HCT116 (cell line): Measurements from ENCODE around the gene ARRDC4. TPM values are rescaled to one million over a fixed set of nuclear protein-coding genes. Genes with fewer than 3 reads are reported as not detected.

ENCODE experiments used
- ATAC-seq: fragments of 200-7000 bp; cut with Tn5 transposase; 2 replicates; pipeline ENCODE4 v1.9.1; 2020; ENCODE audit warnings: mild to moderate bottlenecking, moderate library complexity
- BruUV-seq: library from RNA; stranded (reverse); fragments of 400-500 nt; replicated peaks from 2 replicates; lab custom pipeline; 2021; lab: Mats Ljungman, UMichigan
- CTCF ChIA-PET: fragments of 300-600 bp; sonication (Branson Sonifier 250); formaldehyde crosslinking; loops from one replicate; lab custom pipeline; 2021; ENCODE audit warnings: antibody characterized with exemption; lab: Charles Lee
- POLR2A ChIA-PET: fragments of 300-600, 350-600 bp; sonication (Branson Sonifier 250); formaldehyde crosslinking; loops from one replicate; lab custom pipeline; 2021; ENCODE audit warnings: antibody characterized with exemption; lab: Charles Lee
- RAD21 ChIA-PET, 2 experiments: fragments of 300-600 bp; sonication (Branson Sonifier 250); formaldehyde crosslinking; loops; one replicate each; lab custom pipeline; 2023; ENCODE audit warnings: low total read pairs in 2 of 2; ENCODE audit not compliant: uncharacterized antibody in 2 of 2, unreplicated experiment in 2 of 2, low non-redundant PET in 1 of 2; lab: Charles Lee
- DNase-seq: peaks from one replicate; pipeline ENCODE4 v3.0.0-alpha.2; 2010; ENCODE audit warnings: low read depth, low spot score
- H2AFZ ChIP-seq: fragments of 200-600 bp; shearing (Covaris generic), sonication (generic); 2 replicates; pipeline ENCODE4 v1.6.1; 2017; ENCODE audit warnings: low read depth, mixed run types, mixed read lengths, antibody characterized with exemption, low read length; ENCODE audit not compliant: poor library complexity, severe bottlenecking
- H3K27ac ChIP-seq: 2 replicates; pipeline ENCODE4 v1.5.1; 2012; ENCODE audit warnings: low read depth, low read length
- H3K27me3 ChIP-seq: fragments of 200-600 bp; sonication (generic); 2 replicates; pipeline ENCODE4 v1.6.1; 2016; ENCODE audit warnings: mixed run types, low read length, mixed read lengths; ENCODE audit not compliant: insufficient read depth
- H3K36me3 ChIP-seq, 2 experiments: fragments of 200-500 bp in 1 of 2; fragments of 200-600 bp in 1 of 2; sonication (Bioruptor generic) in 1 of 2; sonication (generic) in 1 of 2; 2 replicates each; pipeline versions ENCODE4 v1.5.1 to v1.6.1; 2014 to 2016; ENCODE audit warnings: low read length in 2 of 2, inconsistent platforms in 1 of 2, mixed read lengths in 1 of 2, mixed run types in 1 of 2; ENCODE audit not compliant: insufficient read depth in 2 of 2, control insufficient read depth in 1 of 2
- H3K4me1 ChIP-seq, 2 experiments: fragments of 200-600 bp in 1 of 2; sonication (generic) in 1 of 2; 2 replicates each; pipeline versions ENCODE4 v1.5.1 to v1.6.1; 2012 to 2017; ENCODE audit warnings: low read length in 2 of 2, inconsistent platforms in 1 of 2, mild to moderate bottlenecking in 1 of 2, mixed read lengths in 1 of 2, mixed run types in 1 of 2, moderate library complexity in 1 of 2; ENCODE audit not compliant: insufficient read depth in 2 of 2, control insufficient read depth in 1 of 2
- H3K4me2 ChIP-seq: fragments of 200-600 bp; sonication (generic); 2 replicates; pipeline ENCODE4 v1.6.1; 2017; ENCODE audit warnings: mixed run types, low read length, mixed read lengths
- H3K4me3 ChIP-seq, 2 experiments: fragments of 200-600 bp in 1 of 2; sonication (generic) in 1 of 2; replicated peaks in 1 of 2; 2 replicates each; pipeline ENCODE4 v1.5.1; 2011 to 2016; ENCODE audit warnings: low read length in 2 of 2, control low read depth in 1 of 2, low read depth in 1 of 2, mild to moderate bottlenecking in 1 of 2, mixed read lengths in 1 of 2, mixed run types in 1 of 2
- H3K79me2 ChIP-seq: fragments of 200-600 bp; sonication (generic); 2 replicates; pipeline ENCODE4 v1.6.1; 2017; ENCODE audit warnings: mild to moderate bottlenecking, mixed run types, low read length, moderate library complexity, mixed read lengths; ENCODE audit not compliant: insufficient read depth
- H3K9ac ChIP-seq: fragments of 200-600 bp; sonication (generic); 2 replicates; pipeline ENCODE4 v1.6.1; 2016; ENCODE audit warnings: low read length, mixed read lengths
- H3K9me2 ChIP-seq: fragments of 200-600 bp; sonication (generic), shearing (Covaris generic); 2 replicates; pipeline ENCODE4 v1.6.1; 2017; ENCODE audit warnings: mixed run types, mild to moderate bottlenecking, moderate library complexity; ENCODE audit not compliant: insufficient read depth
- H3K9me3 ChIP-seq, 2 experiments: fragments of 200-500 bp in 1 of 2; fragments of 200-600 bp in 1 of 2; sonication (Bioruptor generic) in 1 of 2; sonication (generic) in 1 of 2; 2 replicates each; pipeline ENCODE4 v1.6.1; 2014 to 2017; ENCODE audit warnings: low read length in 2 of 2, mixed read lengths in 2 of 2, inconsistent platforms in 1 of 2, low read depth in 1 of 2, mild to moderate bottlenecking in 1 of 2, mixed run types in 1 of 2, moderate library complexity in 1 of 2; ENCODE audit not compliant: control insufficient read depth in 1 of 2, insufficient read depth in 1 of 2
- H4K20me1 ChIP-seq: fragments of 200-600 bp; sonication (generic), shearing (Covaris generic); 2 replicates; pipeline ENCODE4 v1.6.1; 2017; ENCODE audit warnings: mixed run types, mild to moderate bottlenecking, moderate library complexity; ENCODE audit not compliant: insufficient read depth
- FOSL1 ChIP-seq: IDR thresholded peaks from 2 replicates; pipeline ENCODE4 v1.6.1; 2012; ENCODE audit warnings: low read depth
- JUND ChIP-seq: IDR thresholded peaks from 2 replicates; pipeline ENCODE4 v1.6.1; 2012
- RAD21 ChIP-seq: IDR thresholded peaks from 2 replicates; pipeline ENCODE4 v1.6.1; 2012; ENCODE audit warnings: low read depth, mild to moderate bottlenecking
- SP1 ChIP-seq: IDR thresholded peaks from 2 replicates; pipeline ENCODE4 v1.6.1; 2012; ENCODE audit warnings: low read depth
- SRF ChIP-seq: IDR thresholded peaks from 2 replicates; pipeline ENCODE4 v1.6.1; 2012; ENCODE audit warnings: low read depth
- YY1 ChIP-seq: IDR thresholded peaks from 2 replicates; pipeline ENCODE4 v1.6.1; 2011; ENCODE audit warnings: low read length, low read depth, moderate library complexity, mild to moderate bottlenecking; ENCODE audit not compliant: insufficient replicate concordance; ENCODE audit errors: extremely low read depth
- intact Hi-C: fragments of 100-400 bp; cut with micrococcal nuclease; formaldehyde crosslinking; loops from 2 replicates; pipeline ENCODE4 v1.10.0; 2022
- total RNA-seq: library from RNA; stranded (reverse); gene quantifications from one replicate; pipeline ENCODE4 v1.2.1, GENCODE V29; 2021; ENCODE audit not compliant: unreplicated experiment

The ARRDC4 gene
- total RNA-seq, 1 experiment from 2014 or later, result 19.6 TPM

- ChIA-PET POLR2A (no interaction called here), RAD21 (no interaction called here), CTCF (no interaction called here)
- intact Hi-C loops, result no loop called here
- H3K27ac ChIP-seq, result no peak overlapping the region
- H3K4me1 ChIP-seq, result peaks cover 0 to 4% of the 10 kb centered on the region in 2 experiments; a peak in 1 of 4 replicates
- no peaks in the 10 kb centered on the region for H3K79me2 ChIP-seq
- H3K9ac ChIP-seq, result no peak overlapping the region
- H3K9me3 ChIP-seq, result no peaks in the 10 kb centered on the region
- no peaks in the 10 kb centered on the region for H3K27me3 ChIP-seq
- H2AFZ ChIP-seq, result no peak overlapping the region
- H3K4me3 ChIP-seq, result no peak overlapping the region
- ATAC-seq (no peak), DNase-seq (no peak)
- H3K4me2 ChIP-seq, result no peak overlapping the region
- H4K20me1 ChIP-seq, result no peaks in the 10 kb centered on the region
- no peak for TF ChIP-seq JUND
- TF ChIP-seq RAD21, result no peak
- no peak for TF ChIP-seq FOSL1
- BruUV-seq, result no TSS peak
- no peaks in the 10 kb centered on the region for H3K9me2 ChIP-seq
- peaks cover 20 to 24% of the 10 kb centered on the region in 2 experiments; a peak in 3 of 4 replicates for H3K36me3 ChIP-seq
Measured at GRCh38 chr15:97972366-97972765, 11.9 kb downstream of the ARRDC4 start.

GRCh38 chr15:97976129-97976528, 15.6 kb downstream of the ARRDC4 start:
- intact Hi-C loops, result no loop called here
- H3K36me3 ChIP-seq, result peaks cover 6 to 14% of the 10 kb centered on the region in 2 experiments; a peak in 3 of 4 replicates
- TF ChIP-seq SP1 (no peak), FOSL1 (no peak), YY1 (no peak), SRF (no peak)
- H3K9me2 ChIP-seq, result no peaks in the 10 kb centered on the region
- H3K27me3 ChIP-seq, result 0 out of 2 replicates have a peak, but pooled peaks cover 3% of the 10 kb centered on the region
- no peaks in the 10 kb centered on the region for H3K79me2 ChIP-seq
- ChIA-PET CTCF (interaction anchor here (1.0 kb wide), 1 partner anchor 20 kb away, joined by 3 read pairs; no protein-coding TSS in a partner anchor), RAD21 (no interaction called here), POLR2A (interaction anchor here (1.2 kb wide), 1 partner anchor 18 kb away, joined by 3 read pairs; no protein-coding TSS in a partner anchor)
- no peak overlapping the region for H2AFZ ChIP-seq
- H3K4me2 ChIP-seq, result no peak overlapping the region
- no peak for DNase-seq
- no peaks in the 10 kb centered on the region for H3K9me3 ChIP-seq
- no TSS peak for BruUV-seq
- peaks cover 0 to 5% of the 10 kb centered on the region in 2 experiments; a peak in 1 of 4 replicates for H3K4me1 ChIP-seq
- no peak overlapping the region for H3K27ac ChIP-seq
- no peaks in the 10 kb centered on the region for H4K20me1 ChIP-seq
- no peak overlapping the region for H3K9ac ChIP-seq
- H3K4me3 ChIP-seq, result no peak overlapping the region
- no peak for ATAC-seq
